Measurements from ENCODE around the gene PRSS37.
"Not testable (repeated sequence)": the region's sequence is repeated elsewhere in the genome, so short reads cannot be mapped to it uniquely, and the experiment has no call there.

PRSS37 gene

DNA sequence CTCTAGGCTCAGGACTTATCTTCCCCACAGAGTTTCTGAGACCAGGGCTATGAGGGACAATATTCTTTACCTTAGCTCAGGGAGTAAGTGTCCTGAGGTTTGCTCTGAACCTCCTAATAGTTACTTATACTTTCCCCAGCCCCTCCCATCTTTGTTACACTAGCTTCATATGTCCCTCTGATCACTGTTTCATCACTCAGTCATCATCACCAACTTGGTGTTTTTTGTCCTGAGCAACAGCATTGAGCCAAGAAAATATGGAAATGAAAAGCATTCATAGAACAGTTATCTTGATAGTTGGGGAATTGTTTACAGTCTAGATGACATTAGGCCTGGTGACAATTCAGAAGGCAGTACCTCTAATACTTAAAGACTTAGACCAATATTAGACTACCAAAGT, at the start of gene PRSS37:
TSS of gene PRSS37 (minus strand) at position 101 of the 400 bp plus-strand sequence. CDS start 436 bp downstream, outside the sequence.
- DNase-seq (ENCODE audit: low read depth in 2 of 2): no peak

- DNase-seq (ENCODE audit: low read depth in 2 of 2): no peak
Measured at GRCh38 chr7:141889321-141889720, 48.0 kb upstream of the PRSS37 start.

DNA sequence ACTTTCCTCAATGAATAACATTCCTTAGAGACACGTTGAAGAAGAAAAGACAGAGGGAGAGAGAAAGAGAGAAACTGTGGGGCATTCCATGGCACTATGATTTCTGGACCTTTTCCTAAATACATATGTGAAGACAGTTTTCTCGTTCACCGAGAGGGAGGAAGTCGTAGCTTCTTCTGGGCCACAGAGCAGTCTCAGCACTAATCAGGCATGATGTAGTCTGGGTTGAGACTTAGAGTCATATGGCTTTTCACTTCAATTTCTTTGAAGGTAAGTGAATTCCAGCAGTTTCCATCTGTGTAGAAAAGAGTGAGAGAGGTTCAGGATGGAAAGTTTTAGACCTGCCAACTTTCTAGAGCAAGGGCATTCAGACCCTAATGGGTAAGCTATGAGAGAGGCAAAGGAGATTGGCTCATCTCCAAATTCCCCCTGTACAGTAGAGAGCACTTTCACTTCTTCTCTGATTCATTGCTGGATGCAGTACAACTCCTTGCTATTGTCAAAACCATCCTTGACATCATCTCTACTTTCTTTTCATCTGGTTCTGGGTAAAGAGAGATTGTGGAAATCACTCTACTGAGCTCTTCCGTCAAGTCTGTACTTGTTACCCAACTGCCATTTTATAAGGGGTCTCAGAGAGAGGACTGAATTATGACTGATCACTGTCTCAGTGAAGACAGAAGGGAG, 43.4 kb upstream of the PRSS37 start:
- no peak for DNase-seq (ENCODE audit: low read depth in 2 of 2)

GRCh38 chr7:141880960-141881359, 39.7 kb upstream of the PRSS37 start:
- no peak for DNase-seq (ENCODE audit: low read depth in 2 of 2)

DNA sequence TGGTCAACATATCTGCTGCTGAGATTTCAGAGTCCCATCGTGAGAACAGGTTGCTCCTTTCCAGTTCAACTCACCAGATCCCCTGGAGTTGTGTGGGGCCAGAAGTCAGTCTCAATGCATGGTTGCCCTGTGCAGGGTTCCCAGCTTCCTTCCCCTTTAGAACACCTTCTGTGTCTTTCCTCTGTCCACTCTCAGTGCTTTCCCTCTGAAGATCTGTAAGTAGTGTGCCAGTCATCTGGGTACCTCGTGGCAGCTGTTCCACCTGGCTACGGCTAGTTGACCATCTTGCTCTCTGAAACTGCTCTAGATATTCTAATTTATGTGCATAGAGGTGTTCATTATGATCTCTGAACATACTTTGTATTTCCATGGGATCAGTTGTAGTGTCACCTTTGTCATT, 36.1 kb upstream of the PRSS37 start:
- DNase-seq (ENCODE audit: low read depth in 2 of 2): no peak

DNA sequence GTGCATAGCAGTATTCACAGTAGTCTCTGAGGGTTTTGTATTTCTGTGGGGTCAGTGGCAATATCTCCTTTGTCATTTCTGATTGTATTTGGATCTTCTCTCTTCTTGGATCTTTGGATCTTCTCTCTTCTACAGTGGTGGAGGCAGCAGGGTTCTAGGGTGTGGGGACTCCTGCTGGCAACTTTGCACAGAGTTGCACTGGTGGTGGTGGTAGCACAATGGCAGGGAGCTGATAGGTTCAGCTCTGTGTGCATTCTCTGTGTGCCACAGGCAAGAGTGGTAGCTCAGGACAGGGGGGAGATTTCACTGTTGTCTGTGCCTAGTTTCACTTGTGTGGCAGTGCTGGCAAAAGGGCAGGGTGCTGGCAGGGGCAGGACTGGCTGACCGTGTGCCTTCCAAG, 35.1 kb upstream of the PRSS37 start:
- DNase-seq (ENCODE audit: low read depth in 2 of 2): no peak

DNA sequence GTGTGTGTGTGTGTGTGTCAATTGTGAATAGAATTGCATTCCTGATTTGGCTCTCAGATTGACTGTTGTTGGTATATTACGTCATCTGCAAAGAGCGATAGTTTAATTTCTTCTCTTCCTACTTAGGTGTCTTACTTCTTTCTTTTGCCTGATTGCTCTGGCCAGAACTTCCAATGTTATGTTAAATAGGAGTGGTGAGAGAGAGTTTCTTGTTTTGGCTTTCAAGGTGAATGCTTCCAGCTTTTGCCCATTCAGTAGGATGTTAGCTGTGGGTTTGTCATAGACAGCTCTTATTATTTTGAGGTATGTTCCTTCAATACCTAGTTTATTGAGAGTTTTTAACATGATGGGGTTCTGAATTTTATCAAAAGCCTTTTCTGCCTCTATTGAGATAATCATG, 34.2 kb upstream of the PRSS37 start:
- no peak for DNase-seq (ENCODE audit: low read depth in 2 of 2)

GRCh38 chr7:141874787-141875186, 33.5 kb upstream of the PRSS37 start:
- DNase-seq (ENCODE audit: low read depth in 2 of 2): no peak

DNA sequence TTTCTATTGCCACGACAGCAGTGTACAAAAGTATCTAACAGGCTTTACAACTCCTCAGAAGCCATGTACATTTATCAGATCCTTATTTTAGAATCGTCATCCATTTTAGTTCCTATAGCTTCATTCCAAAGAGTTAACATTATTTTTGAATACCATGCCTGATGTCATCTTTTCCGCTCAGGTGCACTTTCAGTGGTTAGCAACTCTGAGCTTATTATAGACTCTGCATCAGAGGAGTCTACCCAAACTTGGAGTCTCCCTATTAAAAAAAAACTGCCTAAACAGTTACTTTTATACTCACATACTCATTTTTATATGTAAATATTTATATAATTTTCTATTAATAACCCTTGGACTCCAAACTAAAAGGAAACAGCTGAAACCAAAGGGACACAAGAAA, 31.6 kb upstream of the PRSS37 start:
- no peak for DNase-seq (ENCODE audit: low read depth in 2 of 2)

- no peak for DNase-seq (ENCODE audit: low read depth in 2 of 2)
Measured at GRCh38 chr7:141866974-141867373, 25.7 kb upstream of the PRSS37 start.

GRCh38 chr7:141864765-141865447, 23.6 kb upstream of the PRSS37 start:
- DNase-seq (ENCODE audit: low read depth in 2 of 2): no peak

DNA sequence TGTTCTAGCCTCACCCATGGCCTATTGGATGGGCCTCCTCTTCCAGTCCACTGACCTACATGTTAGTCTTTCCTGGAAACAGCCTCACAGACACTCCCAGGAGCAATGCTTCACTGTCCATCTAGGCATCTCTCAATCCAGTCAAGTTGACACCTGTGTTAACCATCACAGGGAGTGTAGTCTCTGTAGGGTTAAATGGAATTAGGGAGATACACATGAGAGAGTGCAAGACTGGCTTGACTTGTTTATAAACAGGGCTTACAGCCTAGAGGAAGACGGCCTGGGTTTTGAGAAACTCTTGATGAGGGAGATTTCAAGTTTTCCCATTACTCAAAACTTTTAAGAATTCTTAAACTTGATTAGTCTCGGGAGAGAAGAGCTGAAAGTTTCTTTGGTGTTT, 18.9 kb upstream of the PRSS37 start:
- DNase-seq (ENCODE audit: low read depth in 2 of 2): no peak

- no peak for DNase-seq (ENCODE audit: low read depth in 2 of 2)
Measured at GRCh38 chr7:141847996-141848395, 6.7 kb upstream of the PRSS37 start.

- no peak for DNase-seq (ENCODE audit: low read depth in 2 of 2)
Measured at GRCh38 chr7:141844256-141844655, 3.0 kb upstream of the PRSS37 start.

GRCh38 chr7:141842904-141843303, 1.6 kb upstream of the PRSS37 start:
- DNase-seq (ENCODE audit: low read depth in 2 of 2): no peak

- DNase-seq (ENCODE audit: low read depth in 2 of 2): no peak
Measured at GRCh38 chr7:141840708-141841107, 577 bp downstream of the PRSS37 start.

- DNase-seq (ENCODE audit: low read depth in 2 of 2): no peak
Measured at GRCh38 chr7:141839256-141839655, 2.0 kb downstream of the PRSS37 start.

DNA sequence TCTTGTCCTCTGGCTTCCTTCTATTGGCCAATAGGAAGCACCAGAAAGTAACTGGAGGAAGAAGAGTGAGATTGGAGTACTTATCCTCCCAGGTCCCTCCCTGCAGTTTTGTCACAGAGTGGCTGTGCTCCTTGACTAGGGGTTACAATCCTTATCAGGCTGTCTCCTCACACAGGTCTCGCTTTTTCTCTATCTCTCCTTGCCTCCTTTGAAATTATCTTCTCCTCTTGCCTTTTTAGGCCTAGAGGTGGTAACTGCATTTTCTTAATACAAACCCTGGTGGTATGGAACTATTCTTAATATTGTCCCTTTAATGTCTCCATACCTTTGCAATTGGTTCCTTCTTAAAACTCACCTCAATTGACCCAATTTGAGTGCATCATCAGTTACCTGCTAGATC, 2.7 kb downstream of the PRSS37 start:
- DNase-seq (ENCODE audit: low read depth in 2 of 2): no peak

DNA sequence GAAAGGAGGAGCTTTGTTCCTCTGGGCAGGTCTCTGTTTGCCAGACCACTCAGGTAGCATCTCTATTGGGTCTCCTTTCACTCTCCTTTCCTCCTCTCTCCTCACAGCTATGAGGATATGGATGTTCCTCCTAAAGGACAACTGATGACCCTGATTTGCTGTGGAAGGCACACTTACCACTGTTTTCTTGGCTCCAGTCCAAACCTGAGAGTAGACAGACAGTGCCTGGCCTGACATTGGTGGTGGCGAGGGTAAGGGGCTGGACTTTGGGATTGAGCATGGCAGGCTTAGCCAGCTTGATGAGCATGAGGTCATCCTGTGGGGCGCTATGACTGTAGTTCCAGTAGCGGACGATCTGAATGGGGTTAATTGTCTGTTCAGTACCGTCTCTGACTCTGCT, 3.6 kb downstream of the PRSS37 start:
- no peak for DNase-seq (ENCODE audit: low read depth in 2 of 2)

DNA sequence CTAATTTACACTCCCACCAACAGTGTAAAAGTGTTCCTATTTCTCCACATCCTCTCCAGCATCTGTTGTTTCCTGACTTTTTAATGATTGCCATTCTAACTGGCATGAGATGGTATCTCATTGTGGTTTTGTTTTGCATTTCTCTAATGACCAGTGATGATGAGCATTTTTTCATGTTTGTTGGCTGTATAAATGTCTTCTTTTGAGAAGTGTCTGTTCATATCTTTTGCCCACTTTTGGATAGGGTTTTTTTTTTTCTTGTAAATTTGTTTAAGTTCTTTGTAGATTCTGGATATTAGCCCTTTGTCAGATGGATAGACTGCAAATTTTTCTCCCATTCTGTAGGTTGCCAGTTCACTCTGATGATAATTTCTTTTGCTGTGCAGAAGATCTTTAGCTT, 18.9 kb downstream of the PRSS37 start:
- not testable (repeated sequence) for DNase-seq (ENCODE audit: low read depth in 2 of 2)

DNA sequence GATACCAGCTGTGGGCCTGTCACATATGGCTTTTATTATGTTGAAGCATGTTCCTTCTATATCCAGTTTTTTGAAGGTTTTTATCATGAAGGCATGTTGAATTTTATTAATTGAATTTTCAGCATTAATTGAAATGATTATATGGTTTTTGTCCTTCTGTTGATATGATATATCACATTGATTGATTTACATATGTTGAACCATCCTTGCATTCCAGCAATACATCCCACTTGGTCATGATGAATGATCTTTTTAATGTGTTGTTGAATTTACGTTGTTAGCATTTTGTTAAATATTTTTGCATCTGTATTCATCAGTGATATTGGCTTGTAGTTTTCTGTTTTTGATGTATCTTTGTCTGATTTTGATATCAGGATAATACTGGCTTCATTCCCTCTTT, 21.2 kb downstream of the PRSS37 start:
- no peak for DNase-seq (ENCODE audit: low read depth in 2 of 2)

GRCh38 chr7:141792526-141792925, 48.8 kb downstream of the PRSS37 start:
- DNase-seq (ENCODE audit: low read depth in 2 of 2): no peak

DNA sequence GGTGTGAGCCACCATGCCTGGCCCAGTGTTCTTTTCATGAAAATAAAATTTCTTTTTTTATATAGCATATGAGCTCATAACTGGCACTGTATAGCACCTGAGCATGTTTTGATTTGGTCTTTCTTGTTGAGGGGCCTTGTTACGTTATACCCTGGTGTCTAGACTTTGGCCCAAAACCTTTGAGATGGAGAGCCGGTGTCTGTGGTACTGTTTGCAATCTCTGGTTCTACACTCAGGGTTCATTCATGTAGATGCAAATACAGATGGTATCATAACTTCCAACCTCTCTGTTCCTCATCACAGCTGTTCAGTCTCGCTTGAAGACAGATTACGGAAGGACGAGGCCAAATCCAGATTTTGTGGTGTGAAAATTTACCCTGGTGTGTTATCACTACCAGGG, 51.4 kb downstream of the PRSS37 start, which contains the start of gene TAS2R5:
TSS of gene TAS2R5 (plus strand) at position 301 of the 400 bp plus-strand sequence. CDS start 145 bp downstream, outside the sequence.
- DNase-seq (ENCODE audit: low read depth in 2 of 2): no peak
